ENCODE measurements around the gene ALDH1A2. TPM values are rescaled to one million over a fixed set of nuclear protein-coding genes. Genes with fewer than 3 reads are reported as not detected.

The ALDH1A2 gene
- total RNA-seq, 6 experiments from 2014 or later: 4.3 to 33.2 (median 10.8) TPM

DNA sequence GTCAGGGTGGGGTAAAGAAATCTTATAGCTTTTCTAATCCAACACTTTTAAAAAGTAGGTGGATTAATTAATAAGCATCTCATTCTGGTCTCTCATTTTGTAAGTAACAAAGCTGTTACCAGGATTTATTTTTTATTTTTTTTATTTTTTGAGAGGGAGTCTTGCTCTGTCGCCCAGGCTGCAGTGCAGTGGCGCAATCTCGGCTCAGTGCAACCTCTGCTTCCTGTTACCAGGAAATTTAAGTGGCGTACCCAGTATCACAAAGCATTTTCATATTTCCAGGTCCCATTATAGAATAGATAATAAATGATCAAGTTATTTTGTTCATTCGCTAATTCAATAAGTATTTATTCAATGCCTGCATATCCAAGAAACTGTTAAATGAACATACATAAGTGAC, 13.2 kb downstream of the ALDH1A2 start:
- 71% methylated on average over 5 of the region's 5 CpGs for WGBS (ENCODE audit: insufficient coverage, low coverage, low lambda C conversion rate, missing lambda C conversion rate)
- H3K4me1 ChIP-seq: no peaks in the 10 kb centered on the region
- H3K36me3 ChIP-seq: no peaks in the 10 kb centered on the region
- no peaks in the 10 kb centered on the region for H3K9me3 ChIP-seq
- TF ChIP-seq, protein P1, sequence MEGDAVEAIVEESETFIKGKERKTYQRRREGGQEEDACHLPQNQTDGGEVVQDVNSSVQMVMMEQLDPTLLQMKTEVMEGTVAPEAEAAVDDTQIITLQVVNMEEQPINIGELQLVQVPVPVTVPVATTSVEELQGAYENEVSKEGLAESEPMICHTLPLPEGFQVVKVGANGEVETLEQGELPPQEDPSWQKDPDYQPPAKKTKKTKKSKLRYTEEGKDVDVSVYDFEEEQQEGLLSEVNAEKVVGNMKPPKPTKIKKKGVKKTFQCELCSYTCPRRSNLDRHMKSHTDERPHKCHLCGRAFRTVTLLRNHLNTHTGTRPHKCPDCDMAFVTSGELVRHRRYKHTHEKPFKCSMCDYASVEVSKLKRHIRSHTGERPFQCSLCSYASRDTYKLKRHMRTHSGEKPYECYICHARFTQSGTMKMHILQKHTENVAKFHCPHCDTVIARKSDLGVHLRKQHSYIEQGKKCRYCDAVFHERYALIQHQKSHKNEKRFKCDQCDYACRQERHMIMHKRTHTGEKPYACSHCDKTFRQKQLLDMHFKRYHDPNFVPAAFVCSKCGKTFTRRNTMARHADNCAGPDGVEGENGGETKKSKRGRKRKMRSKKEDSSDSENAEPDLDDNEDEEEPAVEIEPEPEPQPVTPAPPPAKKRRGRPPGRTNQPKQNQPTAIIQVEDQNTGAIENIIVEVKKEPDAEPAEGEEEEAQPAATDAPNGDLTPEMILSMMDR (IDR thresholded peaks at IDR 0.05): no peak
- TF ChIP-seq POLR2A (IDR thresholded peaks at IDR 0.05): no peak
- no peak overlapping the region for H3K27ac ChIP-seq
- DNase-seq (no peak), ATAC-seq (no peak)
- H3K4me3 ChIP-seq: no peak overlapping the region
- H3K27me3 ChIP-seq: no peaks in the 10 kb centered on the region
- intact Hi-C loops (cut with DNase I): no loop called here

DNA sequence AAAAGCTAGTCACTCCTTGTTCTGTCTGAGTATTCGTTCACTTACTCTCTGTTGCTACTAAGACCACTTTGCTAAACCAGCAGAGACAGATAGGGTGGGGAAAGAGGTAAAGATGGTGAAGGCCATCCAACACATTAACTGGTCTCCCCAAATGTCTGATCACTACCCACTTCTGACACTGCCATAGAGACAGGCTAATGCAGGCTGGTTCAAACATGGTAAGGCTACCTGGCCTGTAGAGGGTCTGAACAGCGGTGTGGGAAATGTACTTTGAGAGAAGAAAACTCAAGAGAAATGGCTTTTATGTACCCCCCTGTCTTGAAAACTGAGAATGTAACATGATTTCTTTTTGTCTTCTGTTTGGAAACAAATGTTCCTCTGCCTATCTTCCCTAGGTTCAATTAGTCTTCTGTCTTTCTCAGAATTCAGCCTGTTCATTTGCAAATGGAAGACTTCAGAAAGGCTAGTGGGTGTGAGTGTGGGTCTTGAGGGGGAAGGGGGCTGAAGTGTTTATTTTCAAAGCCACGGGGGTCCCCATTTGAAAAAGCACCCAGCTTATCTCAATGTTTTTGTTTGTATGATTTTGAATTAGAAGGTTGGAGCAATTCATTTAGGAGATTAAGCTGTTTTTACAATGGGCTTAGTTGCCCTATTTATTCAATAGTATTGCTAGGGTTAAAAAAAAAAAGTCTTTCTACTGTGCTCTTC, 15.8 kb downstream of the ALDH1A2 start:
- TF ChIP-seq, protein P1 (IDR thresholded peaks at IDR 0.05): no peak
- TF ChIP-seq POLR2A (IDR thresholded peaks at IDR 0.05): no peak
- H3K36me3 ChIP-seq: no peaks in the 10 kb centered on the region
- no peaks in the 10 kb centered on the region for H3K4me1 ChIP-seq
- no peak for ATAC-seq
- no peak overlapping the region for H3K4me3 ChIP-seq
- intact Hi-C loops (cut with DNase I): no loop called here
- DNase-seq: no peak
- no peaks in the 10 kb centered on the region for H3K27me3 ChIP-seq
- H3K27ac ChIP-seq: no peak overlapping the region
- H3K9me3 ChIP-seq: no peaks in the 10 kb centered on the region
- 65% methylated on average over 3 of the region's 3 CpGs for WGBS (ENCODE audit: insufficient coverage, low coverage, low lambda C conversion rate, missing lambda C conversion rate)

DNA sequence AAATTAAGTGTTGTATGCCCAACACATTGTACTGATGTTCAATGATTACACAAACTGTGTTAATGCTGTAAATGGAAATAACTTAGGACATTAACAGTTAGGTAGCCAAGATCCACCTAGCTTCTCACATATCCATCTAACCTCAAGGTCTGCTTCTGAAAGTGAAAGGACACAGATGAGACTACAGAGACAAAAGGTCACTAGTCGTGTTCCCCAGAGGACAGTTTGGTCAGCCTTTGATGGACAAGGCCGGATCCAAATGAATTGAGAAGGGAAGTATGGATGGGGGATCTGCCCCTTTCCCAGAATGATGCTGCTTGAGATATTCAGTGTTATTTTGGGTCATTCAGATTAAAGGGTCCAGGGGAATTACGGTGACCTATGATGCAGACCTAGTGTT, 17.2 kb downstream of the ALDH1A2 start:
- Histone ChIP-seq H3K27ac (no peak overlapping the region), H3K4me1 (no peaks in the 10 kb centered on the region), H3K4me3 (no peak overlapping the region), H3K9me3 (no peaks in the 10 kb centered on the region), H3K36me3 (no peaks in the 10 kb centered on the region), H3K27me3 (no peaks in the 10 kb centered on the region)
- 31% methylated on average over 2 of the region's 3 CpGs for WGBS (ENCODE audit: insufficient coverage, low coverage, low lambda C conversion rate, missing lambda C conversion rate)
- intact Hi-C loops (cut with DNase I): no loop called here
- no peak for ATAC-seq
- no peak for DNase-seq
- TF ChIP-seq, protein P1 (IDR thresholded peaks at IDR 0.05): no peak
- no peak for TF ChIP-seq POLR2A (IDR thresholded peaks at IDR 0.05)

DNA sequence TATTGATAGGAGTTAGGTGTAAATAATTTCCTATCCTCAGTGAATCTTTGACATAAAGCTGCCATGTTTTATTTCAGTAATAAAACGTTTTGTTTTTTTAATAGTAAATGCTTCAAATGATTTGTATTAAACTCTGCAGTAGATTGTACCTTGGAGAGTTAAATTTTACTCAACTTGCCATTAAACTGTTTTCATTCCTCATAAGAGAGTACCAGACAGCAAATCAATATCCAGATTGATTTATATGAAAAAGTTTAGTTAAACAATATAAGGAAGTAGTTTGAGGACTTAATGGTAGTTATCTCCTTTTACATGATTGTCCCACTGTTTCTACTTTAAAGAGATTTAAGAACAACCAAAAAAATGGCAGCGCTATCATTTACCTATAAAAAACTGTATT, 18.4 kb downstream of the ALDH1A2 start:
- Histone ChIP-seq H3K4me1 (no peaks in the 10 kb centered on the region), H3K27ac (no peak overlapping the region), H3K27me3 (no peaks in the 10 kb centered on the region), H3K4me3 (no peak overlapping the region), H3K36me3 (no peaks in the 10 kb centered on the region), H3K9me3 (no peaks in the 10 kb centered on the region)
- 55% methylated on average over 2 of the region's 2 CpGs for WGBS (ENCODE audit: insufficient coverage, low coverage, low lambda C conversion rate, missing lambda C conversion rate)
- DNase-seq: no peak
- intact Hi-C loops (cut with DNase I): no loop called here
- TF ChIP-seq, protein P1 (IDR thresholded peaks at IDR 0.05): no peak
- TF ChIP-seq POLR2A (IDR thresholded peaks at IDR 0.05): no peak
- no peak for ATAC-seq

All from right lobe of liver (tissue), 6 donors.